KMS-11 (cell line): ENCODE data around the gene POU6F2.
A peak's percentile ranks its signal among the peaks of the same experiment; 100 is the strongest.

Source experiments
- H2AFZ ChIP-seq: fragments of 200-600 bp; sonication (generic); 2 replicates; pipeline ENCODE4 v1.6.1; 2016; ENCODE audit warnings: antibody characterized with exemption, mixed run types, low read depth
- H3K27ac ChIP-seq: fragments of 200-600 bp; sonication (generic); 2 replicates; pipeline ENCODE4 v1.6.1; 2016; ENCODE audit warnings: mild to moderate bottlenecking, mixed run types
- H3K27me3 ChIP-seq: fragments of 200-600 bp; sonication (generic); 2 replicates; pipeline ENCODE4 v1.6.1; 2017; ENCODE audit warnings: mild to moderate bottlenecking, low read depth, mixed run types, moderate library complexity; ENCODE audit not compliant: insufficient read depth
- H3K36me3 ChIP-seq: fragments of 200-600 bp; sonication (generic); 2 replicates; pipeline ENCODE4 v1.6.1; 2017; ENCODE audit warnings: mild to moderate bottlenecking, mixed run types; ENCODE audit not compliant: insufficient read depth
- H3K4me1 ChIP-seq: fragments of 200-600 bp; sonication (generic); 2 replicates; pipeline ENCODE4 v1.6.1; 2016; ENCODE audit warnings: mild to moderate bottlenecking, low read depth, mixed run types; ENCODE audit not compliant: poor library complexity, severe bottlenecking
- H3K4me2 ChIP-seq: fragments of 200-600 bp; sonication (generic); 2 replicates; pipeline ENCODE4 v1.7.0; 2016; ENCODE audit warnings: mild to moderate bottlenecking, mixed run types
- H3K4me3 ChIP-seq: fragments of 200-600 bp; sonication (generic); IDR thresholded peaks from 2 replicates; pipeline ENCODE4 v1.6.1; 2017; ENCODE audit warnings: low read depth, low read length, mixed read lengths; ENCODE audit not compliant: insufficient read depth
- H3K79me2 ChIP-seq: fragments of 200-600 bp; sonication (generic); 2 replicates; pipeline ENCODE4 v1.6.1; 2016; ENCODE audit warnings: low read depth, mixed run types; ENCODE audit not compliant: insufficient read depth
- H3K9ac ChIP-seq: fragments of 200-600 bp; sonication (generic); 2 replicates; pipeline ENCODE4 v1.6.1; 2016; ENCODE audit warnings: mild to moderate bottlenecking, mixed run types
- H4K20me1 ChIP-seq: fragments of 200-600 bp; sonication (generic); 2 replicates; pipeline ENCODE4 v1.6.1; 2016; ENCODE audit warnings: mild to moderate bottlenecking, mixed run types; ENCODE audit not compliant: insufficient read depth
- TF ChIP-seq, protein P1 (sequence below): fragments of 200-600 bp; sonication (generic); conservative IDR thresholded peaks from 2 replicates; pipeline ENCODE4 v1.6.1; 2017; ENCODE audit warnings: low read depth, mild to moderate bottlenecking, antibody characterized with exemption, low read length, moderate library complexity, mixed read lengths

The POU6F2 gene, protein sequence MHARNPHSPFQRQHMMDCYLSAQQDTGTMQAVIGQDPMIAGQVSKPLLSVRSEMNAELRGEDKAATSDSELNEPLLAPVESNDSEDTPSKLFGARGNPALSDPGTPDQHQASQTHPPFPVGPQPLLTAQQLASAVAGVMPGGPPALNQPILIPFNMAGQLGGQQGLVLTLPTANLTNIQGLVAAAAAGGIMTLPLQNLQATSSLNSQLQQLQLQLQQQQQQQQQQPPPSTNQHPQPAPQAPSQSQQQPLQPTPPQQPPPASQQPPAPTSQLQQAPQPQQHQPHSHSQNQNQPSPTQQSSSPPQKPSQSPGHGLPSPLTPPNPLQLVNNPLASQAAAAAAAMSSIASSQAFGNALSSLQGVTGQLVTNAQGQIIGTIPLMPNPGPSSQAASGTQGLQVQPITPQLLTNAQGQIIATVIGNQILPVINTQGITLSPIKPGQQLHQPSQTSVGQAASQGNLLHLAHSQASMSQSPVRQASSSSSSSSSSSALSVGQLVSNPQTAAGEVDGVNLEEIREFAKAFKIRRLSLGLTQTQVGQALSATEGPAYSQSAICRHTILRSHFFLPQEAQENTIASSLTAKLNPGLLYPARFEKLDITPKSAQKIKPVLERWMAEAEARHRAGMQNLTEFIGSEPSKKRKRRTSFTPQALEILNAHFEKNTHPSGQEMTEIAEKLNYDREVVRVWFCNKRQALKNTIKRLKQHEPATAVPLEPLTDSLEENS

DNA sequence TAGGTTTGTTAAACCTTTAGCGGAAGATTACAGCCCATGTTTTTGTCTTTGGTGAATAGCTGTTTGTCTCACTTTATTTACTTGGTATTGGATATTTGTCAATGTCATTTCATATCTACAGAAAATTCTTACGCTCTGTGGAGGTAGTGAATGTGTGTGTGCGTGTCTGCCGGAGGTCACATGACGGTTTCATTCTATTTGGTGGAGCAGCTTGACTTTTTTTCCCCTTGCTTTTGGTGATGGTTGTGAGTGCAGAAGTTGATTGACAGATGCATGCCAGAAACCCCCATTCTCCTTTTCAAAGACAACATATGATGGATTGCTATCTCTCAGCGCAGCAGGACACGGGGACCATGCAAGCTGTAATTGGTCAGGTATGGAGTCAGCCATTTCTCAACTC is at the start of gene POU6F2:
Gene POU6F2, plus strand, starts transcription at position 225 of the 400 bp plus-strand sequence. Its CDS starts 45 bp downstream, at position 270.
- no peak within 1 kb of the TSS for H3K4me2 ChIP-seq
- H3K4me1 ChIP-seq = no peaks in the 10 kb centered on the region
- no peak within 1 kb of the TSS for H3K9ac ChIP-seq
- no peak within 1 kb of the TSS for H3K4me3 ChIP-seq
- H3K36me3 ChIP-seq = no peaks in the 10 kb centered on the region
- no peaks in the 10 kb centered on the region for H3K27me3 ChIP-seq
- TF ChIP-seq, protein P1, sequence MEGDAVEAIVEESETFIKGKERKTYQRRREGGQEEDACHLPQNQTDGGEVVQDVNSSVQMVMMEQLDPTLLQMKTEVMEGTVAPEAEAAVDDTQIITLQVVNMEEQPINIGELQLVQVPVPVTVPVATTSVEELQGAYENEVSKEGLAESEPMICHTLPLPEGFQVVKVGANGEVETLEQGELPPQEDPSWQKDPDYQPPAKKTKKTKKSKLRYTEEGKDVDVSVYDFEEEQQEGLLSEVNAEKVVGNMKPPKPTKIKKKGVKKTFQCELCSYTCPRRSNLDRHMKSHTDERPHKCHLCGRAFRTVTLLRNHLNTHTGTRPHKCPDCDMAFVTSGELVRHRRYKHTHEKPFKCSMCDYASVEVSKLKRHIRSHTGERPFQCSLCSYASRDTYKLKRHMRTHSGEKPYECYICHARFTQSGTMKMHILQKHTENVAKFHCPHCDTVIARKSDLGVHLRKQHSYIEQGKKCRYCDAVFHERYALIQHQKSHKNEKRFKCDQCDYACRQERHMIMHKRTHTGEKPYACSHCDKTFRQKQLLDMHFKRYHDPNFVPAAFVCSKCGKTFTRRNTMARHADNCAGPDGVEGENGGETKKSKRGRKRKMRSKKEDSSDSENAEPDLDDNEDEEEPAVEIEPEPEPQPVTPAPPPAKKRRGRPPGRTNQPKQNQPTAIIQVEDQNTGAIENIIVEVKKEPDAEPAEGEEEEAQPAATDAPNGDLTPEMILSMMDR = no peak
- H2AFZ ChIP-seq = no peak within 1 kb of the TSS
- H4K20me1 ChIP-seq = no peaks in the 10 kb centered on the region
- no peaks in the 10 kb centered on the region for H3K79me2 ChIP-seq
- H3K27ac ChIP-seq = no peak within 1 kb of the TSS

DNA sequence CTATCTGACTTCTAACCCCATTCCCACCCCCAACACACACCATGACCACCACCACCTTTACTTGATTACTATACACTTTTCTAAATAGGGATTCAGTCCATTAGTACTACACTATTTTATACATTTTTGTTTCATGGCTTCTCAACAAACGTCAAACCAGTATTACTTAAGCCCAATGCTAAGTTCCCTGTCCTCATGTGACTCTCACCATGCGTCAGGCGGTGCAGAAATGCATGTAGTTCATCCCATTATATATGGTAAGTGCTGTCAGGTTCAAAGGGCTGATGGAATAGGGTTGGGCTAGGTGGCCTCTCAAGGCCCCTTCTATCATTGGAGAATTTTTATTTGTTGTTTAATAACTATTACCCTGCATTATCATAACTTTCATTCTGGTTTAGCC is 49.2 kb upstream of the POU6F2 start:
- no peak overlapping the region for H3K4me2 ChIP-seq
- H3K27ac ChIP-seq = no peak overlapping the region
- H3K27me3 ChIP-seq = no peaks in the 10 kb centered on the region
- no peaks in the 10 kb centered on the region for H3K4me1 ChIP-seq
- H2AFZ ChIP-seq = no peak overlapping the region
- TF ChIP-seq, protein P1 = no peak
- no peaks in the 10 kb centered on the region for H3K36me3 ChIP-seq
- no peak overlapping the region for H3K9ac ChIP-seq
- H3K79me2 ChIP-seq = no peaks in the 10 kb centered on the region
- no peaks in the 10 kb centered on the region for H4K20me1 ChIP-seq
- H3K4me3 ChIP-seq = no peak overlapping the region

DNA sequence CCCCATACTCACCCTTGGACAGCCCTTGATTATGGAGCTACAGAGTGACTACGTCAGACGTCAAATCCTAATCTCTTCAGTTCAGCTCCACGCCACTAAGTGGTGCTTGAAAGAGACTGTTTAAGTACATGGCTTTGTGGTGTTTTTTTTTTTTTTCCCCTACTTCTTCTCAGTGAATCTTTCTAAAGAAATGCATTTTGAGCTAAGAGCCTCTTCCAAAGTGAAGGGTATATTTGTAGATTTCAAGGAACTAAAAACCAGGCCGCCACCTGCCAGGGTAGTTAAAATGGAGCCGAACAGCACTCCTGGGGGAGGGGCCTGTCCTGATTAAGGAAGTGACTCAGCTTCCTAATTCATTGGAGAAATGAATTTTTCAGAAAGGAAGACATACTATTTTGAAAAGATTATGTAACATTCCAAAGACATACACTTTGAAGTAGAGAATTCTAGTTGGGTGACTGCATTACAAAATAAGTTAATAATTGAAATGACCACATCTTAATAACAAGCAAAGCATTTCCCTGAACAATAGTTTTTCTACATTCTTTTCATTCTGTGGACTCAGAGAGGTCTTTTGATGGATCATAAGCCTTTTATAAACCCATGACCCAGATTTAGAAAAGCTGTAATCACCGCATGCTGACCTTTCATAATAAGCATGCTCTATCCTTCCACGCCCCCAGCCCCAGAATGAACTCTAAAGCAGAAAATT is 48.1 kb upstream of the POU6F2 start:
- TF ChIP-seq, protein P1 = no peak
- Histone ChIP-seq H3K27ac (no peak overlapping the region), H3K79me2 (no peaks in the 10 kb centered on the region), H3K27me3 (no peaks in the 10 kb centered on the region), H3K4me1 (no peaks in the 10 kb centered on the region), H3K4me3 (no peak overlapping the region), H2AFZ (no peak overlapping the region), H4K20me1 (no peaks in the 10 kb centered on the region), H3K9ac (no peak overlapping the region), H3K4me2 (no peak overlapping the region), H3K36me3 (no peaks in the 10 kb centered on the region)

DNA sequence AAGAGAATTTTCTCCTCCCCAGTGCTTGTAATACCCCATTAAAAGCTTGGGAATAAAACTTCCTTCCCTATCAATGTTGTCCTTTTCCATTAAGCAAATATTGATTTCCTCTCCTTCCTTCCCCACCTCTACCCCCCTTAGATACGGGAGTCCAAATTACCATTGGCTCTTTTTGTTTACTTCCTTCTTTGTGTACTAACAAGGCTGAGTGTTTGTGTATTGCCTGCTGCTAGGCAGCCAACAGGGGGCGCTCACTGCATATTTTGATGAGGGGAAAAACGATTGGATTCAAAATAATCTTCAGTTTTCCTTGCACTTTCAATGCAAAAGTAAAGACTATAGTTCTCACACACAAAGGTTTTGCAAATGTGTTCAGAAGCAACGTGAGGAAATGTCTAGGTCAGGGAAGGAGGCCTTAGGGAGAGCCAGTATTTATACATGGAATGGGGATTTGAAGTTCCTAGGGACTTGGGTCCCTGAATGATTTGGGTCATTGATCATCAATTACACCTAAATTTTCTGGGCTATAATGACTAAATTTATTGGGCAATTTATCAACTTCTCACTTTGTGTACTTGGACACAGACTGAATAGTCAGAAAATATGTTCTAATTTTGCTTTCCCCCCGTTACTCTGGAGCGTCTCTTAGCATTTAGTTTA is 45.1 kb upstream of the POU6F2 start:
- no peak overlapping the region for H3K4me2 ChIP-seq
- peak overlapping the region; percentile 28 for H2AFZ ChIP-seq
- no peaks in the 10 kb centered on the region for H4K20me1 ChIP-seq
- no peaks in the 10 kb centered on the region for H3K4me1 ChIP-seq
- H3K4me3 ChIP-seq = no peak overlapping the region
- no peaks in the 10 kb centered on the region for H3K79me2 ChIP-seq
- no peaks in the 10 kb centered on the region for H3K27me3 ChIP-seq
- no peaks in the 10 kb centered on the region for H3K36me3 ChIP-seq
- H3K9ac ChIP-seq = no peak overlapping the region
- TF ChIP-seq, protein P1 = peak; percentile 99
- H3K27ac ChIP-seq = no peak overlapping the region
